Muscle layer of colon (tissue), 2 donors: ENCODE measurements around the gene MGLL.
"Not testable (repeated sequence)": the region's sequence is repeated elsewhere in the genome, so short reads cannot be mapped to it uniquely, and the experiment has no call there.

ENCODE experiments used
- H3K27ac ChIP-seq: one replicate; pipeline ENCODE4 v1.7.0; 2013; ENCODE audit warnings: low read depth, mild to moderate bottlenecking, low read length, moderate library complexity
- H3K27me3 ChIP-seq, 2 donors: one replicate each; pipeline ENCODE4 v1.7.0; 2013; ENCODE audit warnings: low read length in 2 of 2, mild to moderate bottlenecking in 2 of 2; ENCODE audit not compliant: insufficient read depth in 2 of 2, control insufficient read depth in 1 of 2
- H3K36me3 ChIP-seq: one replicate; pipeline ENCODE4 v1.7.0; 2013; ENCODE audit warnings: mild to moderate bottlenecking, low read length; ENCODE audit not compliant: insufficient read depth
- H3K4me1 ChIP-seq: one replicate; pipeline ENCODE4 v1.7.0; 2013; ENCODE audit warnings: mild to moderate bottlenecking, low read length; ENCODE audit not compliant: insufficient read depth
- H3K4me3 ChIP-seq, 2 donors: one replicate each; pipeline ENCODE4 v1.7.0; 2013; ENCODE audit warnings: low read length in 2 of 2, low read depth in 1 of 2, mild to moderate bottlenecking in 1 of 2, moderate library complexity in 1 of 2
- H3K9ac ChIP-seq: one replicate; pipeline ENCODE4 v1.7.0; 2013; ENCODE audit warnings: low read length
- H3K9me3 ChIP-seq: one replicate; pipeline ENCODE4 v1.7.0; 2013; ENCODE audit warnings: mild to moderate bottlenecking, low read length
- donor health status: abdominal sarcoma.
- donor health status: Adenocarcinoma of cecum.

MGLL gene

DNA sequence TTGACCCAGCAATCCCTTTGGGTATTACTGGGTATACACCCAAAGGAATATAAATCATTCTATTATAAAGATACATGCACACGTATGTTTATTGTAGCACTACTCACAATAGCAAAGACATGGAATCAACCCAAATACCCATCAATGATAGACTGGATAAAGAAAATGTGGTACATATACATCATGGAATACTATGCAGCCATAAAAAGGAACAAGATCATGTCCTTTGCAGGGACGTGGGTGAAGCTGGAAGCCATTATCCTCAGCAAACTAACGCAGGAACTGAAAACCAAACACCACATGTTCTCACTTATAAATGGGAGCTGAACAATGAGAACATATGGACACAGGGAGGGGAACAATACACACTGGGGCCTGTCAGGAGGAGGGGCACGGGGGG lies 117.5 kb downstream of the MGLL start:
- H3K27ac ChIP-seq, H3K36me3 ChIP-seq, H3K9ac ChIP-seq, H3K9me3 ChIP-seq, H3K4me3 ChIP-seq, H3K27me3 ChIP-seq: not testable (repeated sequence)
- H3K4me1 ChIP-seq = peaks cover 40% of the 10 kb centered on the region

DNA sequence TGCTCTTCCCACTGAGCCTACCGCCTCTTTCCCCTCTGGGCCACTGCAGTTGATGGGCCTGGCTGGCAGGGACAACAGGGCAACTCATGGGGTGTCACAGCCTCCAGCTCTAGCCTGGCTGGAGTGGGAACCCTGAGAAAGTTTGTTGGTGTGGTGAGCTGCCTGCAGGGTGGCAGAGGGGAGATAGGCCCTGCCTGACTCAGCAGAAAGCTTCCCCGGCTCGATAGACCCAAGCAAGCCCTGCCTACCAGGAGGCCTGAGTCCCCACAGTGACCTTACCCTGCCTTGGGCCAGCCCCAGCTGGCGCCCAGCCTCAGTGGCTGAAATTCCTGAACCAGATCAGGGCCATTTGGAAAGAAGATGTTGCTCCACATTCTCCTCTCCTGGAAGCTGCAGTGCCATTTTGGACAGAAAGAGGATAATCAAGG lies 120.2 kb downstream of the MGLL start:
- Histone ChIP-seq H3K4me3 (no peak overlapping the region), H3K4me1 (peaks cover 43% of the 10 kb centered on the region), H3K9me3 (no peaks in the 10 kb centered on the region), H3K9ac (no peak overlapping the region), H3K27ac (no peak overlapping the region), H3K36me3 (no peaks in the 10 kb centered on the region), H3K27me3 (no peaks in the 10 kb centered on the region)

DNA sequence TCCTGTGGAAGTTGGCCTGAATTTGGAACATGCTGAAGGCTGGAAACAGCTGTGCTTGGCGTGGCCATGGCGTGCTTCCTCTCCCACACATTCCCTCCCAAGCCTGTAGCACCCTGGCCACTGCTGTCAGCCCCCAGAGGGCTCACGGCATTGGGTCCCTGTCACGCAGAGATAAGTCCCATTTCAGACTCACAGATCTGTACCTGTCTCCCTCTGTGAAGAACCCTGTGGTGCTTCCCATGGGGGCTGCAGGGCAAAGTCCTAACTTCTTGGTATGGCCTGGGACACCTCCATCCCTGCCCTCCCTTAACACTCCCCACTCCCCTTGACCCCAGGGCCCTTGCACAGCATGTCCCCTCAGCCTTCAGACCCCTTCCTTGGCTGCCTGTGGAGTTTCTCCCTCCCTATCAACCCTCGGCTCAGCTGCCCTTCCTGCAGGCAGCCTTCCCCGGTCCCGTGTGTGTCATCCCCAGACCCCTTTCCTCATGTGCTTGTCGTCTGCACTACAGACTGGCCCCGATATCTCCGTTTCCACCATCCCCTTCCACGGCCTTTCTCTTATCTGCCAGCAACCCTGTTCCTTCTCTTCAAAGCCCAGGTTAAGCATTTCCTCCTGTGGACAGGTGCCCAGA lies 120.9 kb downstream of the MGLL start:
- Histone ChIP-seq H3K9ac (no peak overlapping the region), H3K4me1 (peaks cover 51% of the 10 kb centered on the region), H3K4me3 (no peak overlapping the region), H3K27ac (no peak overlapping the region), H3K9me3 (no peaks in the 10 kb centered on the region), H3K27me3 (no peaks in the 10 kb centered on the region), H3K36me3 (no peaks in the 10 kb centered on the region)

DNA sequence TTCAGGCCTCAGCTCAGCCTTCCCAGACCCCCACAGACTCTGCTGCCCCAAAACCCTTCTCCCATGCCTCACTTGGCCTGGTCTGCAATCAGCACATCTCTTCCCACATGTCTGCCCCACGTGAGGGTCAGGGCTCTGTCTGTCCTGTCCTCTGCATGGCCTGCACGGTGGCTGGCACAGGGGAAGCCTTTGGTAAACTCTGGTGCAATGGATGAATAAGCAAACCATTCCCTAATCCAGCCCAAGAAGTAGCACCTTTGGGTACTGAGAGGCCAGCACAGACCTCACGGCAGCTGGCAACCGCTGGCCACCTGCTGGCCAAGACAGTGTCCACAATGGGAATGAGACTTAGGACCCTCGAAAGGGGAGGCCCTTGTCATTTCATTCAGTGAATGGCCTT lies 121.9 kb downstream of the MGLL start:
- H3K27me3 ChIP-seq = no peaks in the 10 kb centered on the region
- H3K9me3 ChIP-seq = no peaks in the 10 kb centered on the region
- H3K27ac ChIP-seq = no peak overlapping the region
- no peak overlapping the region for H3K4me3 ChIP-seq
- no peaks in the 10 kb centered on the region for H3K36me3 ChIP-seq
- peaks cover 55% of the 10 kb centered on the region for H3K4me1 ChIP-seq
- no peak overlapping the region for H3K9ac ChIP-seq

DNA sequence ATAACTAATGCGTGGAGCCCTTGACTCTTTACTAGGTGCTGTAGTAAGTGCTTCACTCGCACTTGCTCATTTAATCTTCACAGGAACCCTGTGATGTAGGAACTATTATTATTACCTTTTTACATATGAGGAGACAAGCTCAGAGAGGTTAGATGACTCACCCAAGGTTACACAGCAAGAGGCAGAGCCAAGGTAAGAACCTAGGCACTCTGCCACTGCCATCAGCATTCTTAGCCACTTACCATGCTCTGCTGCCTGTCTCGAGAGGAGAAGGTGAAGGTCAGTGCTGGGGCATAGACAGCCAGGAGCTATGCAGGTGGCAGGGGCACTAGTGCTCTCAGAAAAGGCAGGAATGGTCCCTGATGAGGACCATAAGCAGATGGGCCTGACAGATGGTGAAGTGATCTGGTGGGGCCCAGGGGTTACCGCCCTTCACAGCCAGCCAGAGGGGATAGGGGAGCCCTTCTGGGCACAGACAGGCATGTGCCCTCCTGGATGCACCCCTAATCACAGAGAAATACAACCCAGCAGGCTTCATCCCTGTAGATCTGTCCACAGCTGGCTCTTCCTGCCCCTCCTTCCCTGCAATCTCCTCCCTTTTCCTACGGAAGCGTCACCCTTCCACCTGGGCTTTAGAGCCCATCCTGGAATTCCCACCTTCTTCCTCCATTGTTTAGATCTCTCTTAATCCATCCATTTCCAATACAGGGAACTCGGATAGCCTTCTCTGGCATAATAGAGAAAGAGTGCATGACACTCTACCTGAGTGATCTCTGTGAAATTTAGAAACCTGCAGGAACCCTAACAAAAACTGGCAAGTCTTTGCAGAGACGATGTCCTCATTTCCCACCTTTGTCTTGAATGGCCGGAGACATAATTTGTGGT lies 122.7 kb downstream of the MGLL start:
- Histone ChIP-seq H3K27ac (no peak overlapping the region), H3K9me3 (no peaks in the 10 kb centered on the region), H3K27me3 (no peaks in the 10 kb centered on the region), H3K9ac (no peak overlapping the region), H3K4me3 (no peak overlapping the region), H3K36me3 (no peaks in the 10 kb centered on the region), H3K4me1 (peaks cover 55% of the 10 kb centered on the region)

DNA sequence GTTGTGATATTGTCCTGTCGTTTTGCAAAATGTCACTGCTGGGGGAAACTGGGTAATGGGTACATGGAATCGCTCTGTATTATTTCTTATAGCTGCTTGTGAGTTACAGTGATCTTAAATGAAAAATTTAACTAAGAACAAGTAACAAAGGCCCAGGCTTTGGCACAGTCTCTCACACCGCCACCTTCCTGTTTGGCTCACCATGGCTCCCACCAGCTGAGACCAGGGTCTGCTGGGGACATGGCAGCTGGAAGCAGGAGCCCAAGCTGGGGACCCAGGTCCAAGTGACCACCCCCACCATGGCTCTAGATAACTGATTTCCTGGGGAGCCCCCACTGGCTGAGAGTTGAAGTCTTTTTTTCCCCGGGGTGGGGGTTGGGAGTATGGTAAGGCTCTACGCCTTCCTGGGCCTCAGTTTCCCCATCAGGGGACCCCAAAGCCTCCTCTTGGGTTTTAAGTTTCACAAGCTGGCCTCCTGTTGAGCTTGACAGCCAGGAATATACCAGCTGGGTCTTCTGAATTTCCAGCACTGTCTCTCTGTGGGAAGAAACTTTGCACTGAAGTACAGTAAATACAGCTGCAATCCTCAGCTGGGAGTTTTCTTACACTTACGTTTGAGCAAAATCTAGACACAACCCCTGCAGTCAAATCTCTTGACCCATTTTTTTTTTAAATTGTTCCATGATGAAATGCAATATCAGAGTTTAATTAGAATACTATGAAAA lies 123.5 kb downstream of the MGLL start:
- peaks cover 55% of the 10 kb centered on the region for H3K4me1 ChIP-seq
- H3K9me3 ChIP-seq = no peaks in the 10 kb centered on the region
- H3K4me3 ChIP-seq = no peak overlapping the region
- H3K36me3 ChIP-seq = peaks cover under 1% of the 10 kb centered on the region
- H3K27me3 ChIP-seq = no peaks in the 10 kb centered on the region
- peak overlapping the region; percentile 27 for H3K9ac ChIP-seq
- peak overlapping the region; percentile 92 for H3K27ac ChIP-seq

DNA sequence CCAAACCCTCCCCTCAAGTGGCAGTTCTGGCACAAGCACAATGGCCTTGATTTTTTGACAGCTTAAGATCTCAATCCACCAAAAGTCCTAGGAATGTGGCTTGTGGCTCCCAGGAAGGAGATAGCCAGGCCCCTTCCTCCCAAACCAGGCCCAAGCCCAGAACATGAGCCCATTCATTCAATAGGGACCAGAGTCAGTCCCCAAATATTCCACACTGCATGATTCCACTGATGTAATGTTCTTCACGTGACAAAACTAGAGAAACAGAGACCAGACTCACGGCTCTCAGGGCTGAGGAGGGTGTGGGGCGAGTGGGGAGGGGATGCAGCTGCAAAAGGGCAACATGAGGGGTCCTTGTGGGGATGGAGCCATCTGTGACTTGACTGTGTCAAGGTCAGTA lies 124.0 kb downstream of the MGLL start:
- no peaks in the 10 kb centered on the region for H3K27me3 ChIP-seq
- peaks cover 6% of the 10 kb centered on the region for H3K36me3 ChIP-seq
- no peak overlapping the region for H3K4me3 ChIP-seq
- peak overlapping the region; percentile 27 for H3K9ac ChIP-seq
- no peaks in the 10 kb centered on the region for H3K9me3 ChIP-seq
- H3K4me1 ChIP-seq = peaks cover 55% of the 10 kb centered on the region
- peak overlapping the region; percentile 92 for H3K27ac ChIP-seq

DNA sequence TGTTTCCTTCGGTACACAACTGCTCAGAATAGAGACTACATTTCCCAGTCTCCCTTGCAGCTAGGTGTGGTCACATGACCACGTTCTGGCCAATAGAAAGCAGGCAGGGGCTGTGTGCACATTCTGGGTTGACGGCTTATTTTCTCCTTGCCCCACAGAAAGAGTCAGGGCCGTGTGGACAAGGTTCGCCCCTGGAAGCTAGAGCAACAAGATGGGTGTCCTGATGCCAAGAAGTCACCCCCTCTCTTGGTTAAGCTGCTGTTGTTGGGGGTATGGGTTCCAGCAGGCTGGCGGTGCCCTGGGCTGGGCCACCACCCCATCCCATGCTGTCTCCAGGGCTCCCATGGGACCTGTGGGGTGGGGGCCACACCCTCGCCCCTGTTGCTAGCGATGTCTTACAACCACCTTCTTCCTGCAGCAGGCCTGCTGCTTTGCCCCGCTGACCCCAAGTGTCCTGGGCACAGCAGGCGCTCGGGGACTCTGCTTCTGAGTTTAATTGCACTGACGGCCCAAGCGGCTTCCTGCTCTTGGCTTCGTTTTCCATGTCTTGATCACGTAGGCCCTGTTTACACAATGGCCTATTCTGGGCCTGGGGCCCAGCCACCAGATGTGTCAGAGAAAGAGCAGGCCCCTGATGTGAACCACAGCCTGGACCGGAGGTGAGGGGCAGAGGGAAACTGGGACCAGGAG lies 124.6 kb downstream of the MGLL start:
- Histone ChIP-seq H3K4me3 (peak overlapping the region in 1 of 2 donors; percentile 57), H3K9me3 (no peaks in the 10 kb centered on the region), H3K27ac (peak overlapping the region; percentile 92), H3K27me3 (no peaks in the 10 kb centered on the region), H3K4me1 (peaks cover 55% of the 10 kb centered on the region), H3K36me3 (peaks cover 12% of the 10 kb centered on the region), H3K9ac (peak overlapping the region; percentile 27)

DNA sequence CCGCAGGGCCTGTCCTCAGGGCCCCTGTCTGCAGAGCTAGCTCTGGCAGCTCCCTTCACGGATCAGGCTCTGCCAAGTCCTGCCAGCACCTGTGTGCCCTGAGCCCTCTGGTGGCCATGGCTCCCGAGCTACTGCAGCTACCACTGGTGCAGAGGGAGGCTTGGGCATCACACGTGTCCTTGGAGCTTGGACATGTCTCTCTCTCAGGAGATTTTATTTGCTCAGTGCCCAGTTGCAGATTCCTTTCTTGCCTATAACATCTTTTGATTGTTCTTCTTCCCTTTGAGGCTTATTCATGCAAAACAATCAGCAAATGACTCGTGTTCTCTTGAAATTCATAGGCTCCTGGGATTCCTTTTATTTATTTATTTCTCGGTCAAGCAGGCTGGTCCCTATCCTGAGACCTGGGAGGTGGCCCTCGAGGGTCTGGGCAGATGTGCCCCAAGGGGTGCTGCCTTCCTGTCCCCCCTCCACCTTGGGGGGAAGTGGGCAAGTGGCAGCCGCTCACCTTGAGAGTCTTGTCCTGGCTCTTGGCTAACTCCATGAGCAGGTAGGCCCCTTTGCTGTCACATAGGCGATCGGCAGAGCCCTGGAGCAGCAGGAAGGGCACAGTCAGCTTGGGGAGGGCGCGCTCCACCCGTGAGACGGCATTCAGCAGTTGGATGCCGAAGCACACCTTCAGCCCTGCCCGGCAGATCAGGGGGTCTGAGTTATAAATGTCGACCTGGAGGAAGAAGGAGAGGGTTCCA lies 127.7 kb downstream of the MGLL start:
- Histone ChIP-seq H3K9ac (no peak overlapping the region), H3K27ac (no peak overlapping the region), H3K36me3 (peaks cover 24% of the 10 kb centered on the region), H3K9me3 (no peaks in the 10 kb centered on the region), H3K4me1 (peaks cover 50% of the 10 kb centered on the region), H3K4me3 (no peak overlapping the region), H3K27me3 (no peaks in the 10 kb centered on the region)

DNA sequence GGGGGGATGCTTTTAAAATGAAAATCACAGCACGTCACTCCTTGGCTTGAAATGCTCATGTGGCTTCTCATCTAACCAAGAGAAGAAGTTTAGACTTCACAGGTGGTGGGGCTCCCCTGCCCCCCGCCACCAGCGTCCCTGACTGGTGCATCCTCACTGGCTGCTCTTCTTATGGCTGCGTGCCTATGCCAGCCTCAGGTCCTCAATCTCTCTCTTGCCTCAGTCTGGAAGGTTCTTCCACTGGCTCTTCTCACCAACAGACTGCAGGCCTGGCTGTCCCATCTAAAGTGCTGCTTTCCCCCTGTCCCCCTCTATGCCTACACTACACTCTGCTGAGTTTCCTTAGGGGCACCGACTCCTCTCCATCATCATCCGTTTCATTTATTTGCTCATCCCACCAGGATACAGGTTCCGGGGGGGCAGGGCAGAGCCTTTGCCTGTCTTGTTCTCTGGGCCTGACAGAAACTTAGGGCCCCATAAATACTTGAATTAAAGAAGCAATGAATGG lies 128.9 kb downstream of the MGLL start:
- Histone ChIP-seq H3K9me3 (no peaks in the 10 kb centered on the region), H3K4me3 (no peak overlapping the region), H3K9ac (no peak overlapping the region), H3K36me3 (peaks cover 24% of the 10 kb centered on the region), H3K27me3 (no peaks in the 10 kb centered on the region), H3K27ac (no peak overlapping the region), H3K4me1 (peaks cover 49% of the 10 kb centered on the region)
